SK-N-MC (cell line): ENCODE data around the gene PRDX4.

Source experiments
- EZH2 ChIP-seq: fragments of 200-600 bp; sonication (generic); IDR thresholded peaks from one replicate; pipeline ENCODE4 v1.6.1; 2017; ENCODE audit warnings: antibody characterized with exemption
- POLR2AphosphoS5 ChIP-seq: IDR thresholded peaks from 2 replicates; pipeline ENCODE4 v1.6.1; 2012; ENCODE audit warnings: mild to moderate bottlenecking, low read depth, low read length, borderline replicate concordance

DNA sequence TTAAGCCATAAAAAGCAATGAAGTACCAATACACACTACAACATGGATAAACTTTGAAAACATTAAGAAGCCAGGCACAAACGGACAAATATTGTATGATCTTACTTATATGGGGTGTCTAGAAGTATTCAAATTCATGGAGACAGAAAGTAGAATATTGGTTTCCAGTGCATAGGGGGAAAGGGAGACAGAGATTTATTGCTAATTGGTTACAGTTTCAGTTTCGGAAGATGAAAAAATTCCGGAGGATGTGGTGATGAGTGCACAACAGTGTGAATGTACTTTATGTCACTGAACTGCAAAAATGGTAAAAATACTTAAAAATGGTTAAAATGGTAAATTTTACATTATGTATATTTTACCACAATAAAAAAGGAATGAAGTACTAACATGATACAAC lies 5.1 kb upstream of the PRDX4 start:
- TF ChIP-seq POLR2AphosphoS5 (no peak), EZH2 (no peak)
